Duodenal mucosa (tissue), 2 donors: Measurements from ENCODE around the gene PUS3.

Experiments used
- H3K27ac ChIP-seq: one replicate; pipeline ENCODE4 v1.7.0; 2013; ENCODE audit warnings: low read depth, low read length
- H3K27me3 ChIP-seq, 2 donors: one replicate each; pipeline ENCODE4 v1.7.0; 2013; ENCODE audit warnings: low read length in 2 of 2, control low read depth in 1 of 2; ENCODE audit not compliant: insufficient read depth in 2 of 2, control insufficient read depth in 1 of 2
- H3K36me3 ChIP-seq, 2 donors: one replicate each; pipeline ENCODE4 v1.7.0; 2013; ENCODE audit warnings: low read length in 2 of 2, control low read depth in 1 of 2; ENCODE audit not compliant: insufficient read depth in 2 of 2, control insufficient read depth in 1 of 2
- H3K4me1 ChIP-seq, 2 donors: one replicate each; pipeline ENCODE4 v1.7.0; 2013; ENCODE audit warnings: low read length in 2 of 2, control low read depth in 1 of 2; ENCODE audit not compliant: insufficient read depth in 2 of 2, control insufficient read depth in 1 of 2
- H3K4me3 ChIP-seq, 2 donors: one replicate each; pipeline ENCODE4 v1.7.0; 2013; ENCODE audit warnings: low read length in 2 of 2, low read depth in 1 of 2
- H3K9ac ChIP-seq, 2 donors: one replicate each; pipeline ENCODE4 v1.7.0; 2013; ENCODE audit warnings: low read length in 2 of 2, low read depth in 1 of 2
- H3K9me3 ChIP-seq, 2 donors: one replicate each; pipeline ENCODE4 v1.7.0; 2013; ENCODE audit warnings: low read length in 2 of 2, control low read depth in 1 of 2; ENCODE audit not compliant: control insufficient read depth in 1 of 2

PUS3 gene

DNA sequence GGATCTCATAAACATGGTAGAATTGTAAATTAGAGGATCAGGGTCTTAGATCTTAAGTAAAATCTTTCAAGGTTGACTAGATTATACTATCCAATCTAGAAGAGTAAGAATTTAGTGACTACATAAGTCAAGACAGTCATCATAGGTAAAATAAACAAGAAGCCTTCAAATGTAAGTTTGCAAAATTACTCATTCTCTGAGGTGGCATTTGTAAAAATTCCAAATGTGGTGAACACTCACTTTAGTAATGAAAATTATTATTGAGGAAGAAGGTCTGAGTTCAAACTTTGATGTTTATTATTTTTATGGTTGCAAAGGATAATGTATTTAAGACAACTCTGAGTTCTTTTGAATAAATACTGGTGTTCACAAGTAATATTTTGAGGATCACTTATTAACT is 10.9 kb downstream of the PUS3 start:
- H3K9ac ChIP-seq = no peak overlapping the region
- peaks cover 12 to 14% of the 10 kb centered on the region in 2 donors for H3K4me1 ChIP-seq
- peaks cover 16 to 24% of the 10 kb centered on the region in 2 donors for H3K36me3 ChIP-seq
- H3K4me3 ChIP-seq = no peak overlapping the region
- H3K9me3 ChIP-seq = no peaks in the 10 kb centered on the region
- no peak overlapping the region for H3K27ac ChIP-seq
- H3K27me3 ChIP-seq = no peaks in the 10 kb centered on the region

DNA sequence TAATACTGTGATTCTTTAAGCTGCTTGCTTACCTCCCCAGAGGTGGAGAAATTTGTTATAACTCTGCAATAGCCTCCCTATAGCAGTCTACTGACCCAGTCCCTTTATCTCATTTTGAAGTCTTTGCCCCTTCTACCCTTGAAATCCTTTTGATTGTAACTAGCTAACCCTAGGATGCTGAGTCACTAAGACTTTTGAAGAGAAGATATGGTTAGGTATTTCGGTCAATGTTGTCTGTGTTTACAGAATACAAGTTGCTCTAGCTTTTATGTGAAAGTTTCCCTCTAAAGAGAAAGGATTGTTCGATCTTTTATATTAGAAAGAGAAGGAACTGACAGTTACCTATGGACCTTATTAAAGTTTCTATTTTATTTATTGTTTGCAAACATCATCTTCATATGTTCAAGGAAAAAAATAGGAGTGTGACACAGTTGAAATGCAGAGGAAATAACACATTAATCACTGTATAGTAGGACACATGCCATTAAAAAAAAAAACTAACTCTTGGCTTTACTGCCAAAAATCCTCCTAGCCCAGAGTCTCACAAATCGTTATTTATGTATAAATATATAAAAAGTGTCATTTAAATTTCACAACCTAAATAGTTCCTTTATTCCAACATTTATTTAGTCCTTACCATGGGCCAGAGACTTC is 12.4 kb downstream of the PUS3 start:
- Histone ChIP-seq H3K9me3 (no peaks in the 10 kb centered on the region), H3K9ac (no peak overlapping the region), H3K27me3 (no peaks in the 10 kb centered on the region), H3K36me3 (peaks cover 12 to 21% of the 10 kb centered on the region in 2 donors), H3K4me1 (peaks cover 9 to 15% of the 10 kb centered on the region in 2 donors), H3K4me3 (no peak overlapping the region), H3K27ac (no peak overlapping the region)

DNA sequence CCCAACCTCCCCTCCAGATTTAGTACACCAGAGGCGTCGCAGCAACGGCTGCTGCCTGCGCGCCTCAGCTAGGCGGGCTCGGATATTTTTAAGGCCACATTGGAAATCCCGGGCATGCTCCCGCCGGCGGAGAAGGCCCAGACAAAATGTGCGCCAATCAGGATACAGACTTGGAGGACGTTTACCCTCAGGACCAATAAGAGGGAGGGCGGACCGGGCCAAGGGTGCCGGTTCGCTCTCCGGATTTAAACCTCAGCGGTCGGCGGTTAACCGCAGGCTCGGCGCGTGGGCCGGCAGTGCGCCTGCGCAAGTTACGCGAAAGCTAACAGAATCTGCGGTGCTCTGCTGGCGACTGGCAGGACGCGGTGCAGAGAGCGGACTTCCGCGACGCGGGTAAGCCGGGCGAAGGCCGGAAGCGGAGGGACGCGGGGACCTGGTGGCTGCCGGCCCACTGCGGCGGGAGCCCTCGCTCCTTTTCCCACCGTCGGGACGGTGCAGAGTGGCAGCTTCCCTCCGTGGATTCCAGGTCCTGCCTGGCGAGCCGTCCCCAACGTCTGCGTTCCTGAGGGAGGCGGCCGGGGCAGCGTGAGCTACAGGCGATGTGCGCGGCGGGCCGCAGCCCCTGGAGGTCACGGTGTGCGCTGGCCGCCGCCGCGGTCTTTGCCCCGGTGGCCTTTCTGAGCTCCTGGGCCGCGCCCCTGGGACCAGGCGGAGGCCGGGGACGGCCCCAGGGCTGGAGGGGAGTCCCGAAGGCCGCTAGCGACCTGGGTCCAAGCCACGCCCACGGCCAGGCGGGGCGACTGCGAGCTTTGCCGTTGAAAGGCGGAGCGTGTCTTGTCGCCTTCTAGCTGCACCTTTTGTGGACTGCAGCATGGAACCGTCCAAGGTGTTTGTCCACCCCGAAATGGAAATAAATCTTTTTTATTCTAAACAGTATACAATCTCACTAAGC is 15.4 kb downstream of the PUS3 start, which contains the start of gene HYLS1:
TSS of gene HYLS1 (plus strand) at position 296 of the 952 bp plus-strand sequence. CDS start 11,701 bp downstream, outside the sequence.
- H3K9me3 ChIP-seq = no peaks in the 10 kb centered on the region
- H3K36me3 ChIP-seq = peaks cover 0 to 2% of the 10 kb centered on the region in 2 donors
- H3K9ac ChIP-seq = peak within 1 kb of the TSS; percentile 77 to 85
- peak within 1 kb of the TSS; percentile 85 for H3K27ac ChIP-seq
- no peaks in the 10 kb centered on the region for H3K27me3 ChIP-seq
- H3K4me3 ChIP-seq = peak within 1 kb of the TSS; percentile 81 to 96
- peaks cover 4 to 15% of the 10 kb centered on the region in 2 donors for H3K4me1 ChIP-seq

DNA sequence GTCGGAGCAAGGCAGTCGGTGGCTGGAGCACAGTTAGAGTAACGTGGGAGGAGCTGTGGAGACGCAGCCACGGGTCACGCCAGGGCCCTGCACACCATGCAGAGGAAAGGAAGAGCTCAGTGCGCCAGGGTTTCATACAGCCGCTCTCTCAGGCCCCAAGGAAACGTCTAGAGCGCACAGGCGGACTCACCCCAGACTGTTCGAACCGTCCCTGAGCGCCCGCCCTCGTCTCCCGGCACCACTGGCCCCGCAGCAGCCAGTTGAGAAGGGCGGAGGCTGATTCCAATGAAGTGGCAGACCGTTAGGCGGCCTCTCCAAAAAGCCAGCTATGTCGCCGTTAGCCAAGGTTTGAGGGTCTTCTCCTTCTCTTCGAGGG is 16.0 kb downstream of the PUS3 start:
- Histone ChIP-seq H3K4me3 (peak overlapping the region; percentile 81 to 96), H3K9me3 (no peaks in the 10 kb centered on the region), H3K27me3 (no peaks in the 10 kb centered on the region), H3K9ac (peak overlapping the region; percentile 77 to 85), H3K4me1 (peaks cover 0 to 15% of the 10 kb centered on the region in 2 donors), H3K36me3 (no peaks in the 10 kb centered on the region), H3K27ac (peak overlapping the region; percentile 46)

DNA sequence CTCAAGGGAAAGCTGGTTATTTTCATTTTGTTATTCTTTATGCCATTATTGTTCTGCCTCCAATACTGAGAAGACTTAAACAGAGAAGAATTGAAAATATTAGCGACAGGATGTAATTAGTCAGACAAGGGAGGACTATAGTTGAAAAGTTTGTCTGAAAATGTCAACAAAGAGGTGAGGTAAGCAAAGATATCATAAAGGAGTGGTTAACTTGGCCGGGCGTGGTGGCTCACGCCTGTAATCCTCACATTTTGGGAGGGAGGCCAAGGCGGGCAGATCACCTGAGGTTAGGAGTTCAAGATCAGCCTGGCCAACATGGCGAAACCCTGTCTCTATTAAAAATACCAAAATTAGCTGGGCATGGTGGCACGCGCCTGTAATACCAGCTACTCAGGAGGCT is 19.6 kb downstream of the PUS3 start:
- H3K4me1 ChIP-seq = peaks cover 0 to 5% of the 10 kb centered on the region in 2 donors
- no peak overlapping the region for H3K4me3 ChIP-seq
- H3K9me3 ChIP-seq = no peaks in the 10 kb centered on the region
- no peaks in the 10 kb centered on the region for H3K27me3 ChIP-seq
- no peaks in the 10 kb centered on the region for H3K36me3 ChIP-seq
- H3K9ac ChIP-seq = no peak overlapping the region
- no peak overlapping the region for H3K27ac ChIP-seq

DNA sequence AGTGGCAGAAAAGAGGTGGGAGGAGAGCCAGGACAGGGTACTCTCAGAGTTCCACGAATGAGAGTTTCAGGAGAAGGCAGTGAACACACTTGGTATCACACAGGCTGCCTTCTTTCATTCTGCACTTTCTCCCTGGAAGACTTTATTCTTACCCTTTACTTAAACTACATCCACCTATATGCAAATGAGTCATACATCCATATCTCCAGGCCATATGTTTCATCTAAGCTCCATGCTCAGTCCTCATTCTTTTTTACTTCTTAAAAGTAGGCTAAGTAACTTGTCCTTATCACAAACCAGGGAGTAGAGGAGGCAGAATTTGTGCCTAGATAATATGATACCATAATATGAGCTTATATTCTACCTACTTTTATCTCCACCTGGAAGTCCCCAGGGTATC is 21.7 kb downstream of the PUS3 start:
- no peak overlapping the region for H3K4me3 ChIP-seq
- no peaks in the 10 kb centered on the region for H3K36me3 ChIP-seq
- H3K27ac ChIP-seq = no peak overlapping the region
- no peak overlapping the region for H3K9ac ChIP-seq
- H3K9me3 ChIP-seq = no peaks in the 10 kb centered on the region
- H3K4me1 ChIP-seq = no peaks in the 10 kb centered on the region
- no peaks in the 10 kb centered on the region for H3K27me3 ChIP-seq

DNA sequence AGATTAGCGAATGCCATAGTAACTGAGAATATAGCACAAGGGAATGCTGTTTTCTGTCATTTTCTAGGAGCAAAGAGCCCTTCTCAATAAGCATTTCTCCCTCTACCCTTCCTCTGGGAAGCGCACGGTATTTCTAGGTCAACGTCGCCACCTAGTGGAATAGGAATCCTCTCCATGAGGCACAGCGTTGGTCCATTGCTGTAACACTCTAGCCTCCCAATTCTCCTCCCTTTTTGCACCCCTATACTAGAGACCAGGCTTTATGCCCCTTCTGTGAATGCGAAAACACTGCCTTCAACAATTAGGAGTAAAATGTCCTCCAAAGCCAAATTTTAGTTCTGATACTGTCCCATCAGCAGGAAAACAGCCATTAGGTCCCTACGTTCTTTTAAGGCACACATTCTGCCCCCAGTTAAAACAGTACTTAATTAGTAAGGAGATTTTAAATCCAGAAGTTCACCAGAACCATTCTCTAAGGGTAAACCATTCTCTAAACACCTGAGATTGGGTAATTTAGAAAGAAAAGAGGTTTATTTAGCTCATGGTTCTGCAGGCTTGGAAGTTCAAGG is 28.4 kb downstream of the PUS3 start:
- H3K4me1 ChIP-seq = no peaks in the 10 kb centered on the region
- no peaks in the 10 kb centered on the region for H3K27me3 ChIP-seq
- no peak overlapping the region for H3K9ac ChIP-seq
- H3K9me3 ChIP-seq = peaks cover 0 to 4% of the 10 kb centered on the region in 2 donors
- no peak overlapping the region for H3K4me3 ChIP-seq
- no peaks in the 10 kb centered on the region for H3K36me3 ChIP-seq
- H3K27ac ChIP-seq = no peak overlapping the region

DNA sequence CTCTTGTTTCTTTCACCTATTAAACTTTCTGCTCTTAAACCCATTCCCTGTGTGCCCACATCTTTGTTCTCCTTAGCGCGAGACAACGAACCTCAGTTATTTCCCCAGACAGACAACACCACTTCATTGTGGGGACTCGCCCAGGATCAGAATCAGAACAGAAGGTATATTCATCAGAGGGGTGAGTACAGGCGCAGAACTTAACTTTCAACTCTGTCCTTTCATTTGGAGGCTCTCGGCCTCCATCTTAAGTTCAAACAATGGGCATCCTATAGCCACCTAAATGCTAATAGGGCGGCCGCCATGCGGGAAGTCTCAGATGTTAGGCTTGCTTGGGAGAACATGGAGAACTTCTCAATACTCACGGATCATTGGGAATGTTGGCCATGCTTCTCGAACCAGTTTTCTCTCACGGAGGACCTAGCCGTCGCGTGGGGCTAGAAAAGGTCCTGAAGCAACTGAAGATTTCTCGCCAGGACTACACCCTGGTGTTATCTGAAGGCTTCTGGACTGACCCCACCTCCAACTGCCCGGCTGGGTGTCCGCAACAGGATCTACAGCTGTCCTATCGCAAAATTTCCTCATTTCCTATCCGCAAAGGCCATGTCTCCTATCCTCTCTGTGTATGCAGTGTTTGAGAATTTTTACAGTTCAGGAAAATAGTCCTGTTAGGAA is 29.0 kb downstream of the PUS3 start:
- no peak overlapping the region for H3K4me3 ChIP-seq
- no peak overlapping the region for H3K27ac ChIP-seq
- H3K27me3 ChIP-seq = no peaks in the 10 kb centered on the region
- no peaks in the 10 kb centered on the region for H3K4me1 ChIP-seq
- H3K9me3 ChIP-seq = peaks cover 0 to 4% of the 10 kb centered on the region in 2 donors
- no peak overlapping the region for H3K9ac ChIP-seq
- H3K36me3 ChIP-seq = no peaks in the 10 kb centered on the region

DNA sequence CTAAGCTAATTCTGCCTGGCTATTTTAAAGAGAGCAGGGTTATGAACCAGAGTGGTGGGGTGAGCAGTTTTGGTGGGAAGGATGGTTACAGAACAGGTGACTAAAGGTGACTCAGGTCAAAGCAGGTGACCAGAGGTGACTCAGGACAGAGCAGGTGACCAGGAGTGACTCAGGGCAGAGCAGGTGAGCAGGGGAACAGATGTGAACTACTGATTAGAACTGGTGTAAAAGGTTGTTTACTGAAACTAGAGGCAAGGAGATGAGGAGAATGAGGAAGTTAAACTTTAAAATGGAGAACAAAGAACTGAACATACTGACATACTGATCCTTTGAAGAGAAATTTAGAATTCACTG is 30.9 kb downstream of the PUS3 start:
- Histone ChIP-seq H3K36me3 (no peaks in the 10 kb centered on the region), H3K9ac (no peak overlapping the region), H3K9me3 (peaks cover 0 to 4% of the 10 kb centered on the region in 2 donors), H3K4me3 (no peak overlapping the region), H3K4me1 (no peaks in the 10 kb centered on the region), H3K27ac (no peak overlapping the region), H3K27me3 (no peaks in the 10 kb centered on the region)
